MM.1S (cell line): Measurements from ENCODE around the gene CELSR3.

ENCODE experiments used
- EZH2 ChIP-seq: fragments of 300-600 bp; sonication (generic); optimal IDR thresholded peaks from 2 replicates; pipeline ENCODE3; 2017; ENCODE audit warnings: low read depth, mild to moderate bottlenecking, antibody characterized with exemption, low read length, mixed read lengths
- EZH2phosphoT487 ChIP-seq: fragments of 300-600 bp; sonication (generic); IDR thresholded peaks from 2 replicates; pipeline ENCODE4 v1.6.1; 2018; ENCODE audit warnings: antibody characterized with exemption, low read length
- TF ChIP-seq, protein P1 (sequence below): fragments of 300-600 bp; sonication (generic); IDR thresholded peaks from 2 replicates; pipeline ENCODE4 v1.5.1; 2016; ENCODE audit warnings: antibody characterized with exemption, low read length, mixed read lengths

DNA sequence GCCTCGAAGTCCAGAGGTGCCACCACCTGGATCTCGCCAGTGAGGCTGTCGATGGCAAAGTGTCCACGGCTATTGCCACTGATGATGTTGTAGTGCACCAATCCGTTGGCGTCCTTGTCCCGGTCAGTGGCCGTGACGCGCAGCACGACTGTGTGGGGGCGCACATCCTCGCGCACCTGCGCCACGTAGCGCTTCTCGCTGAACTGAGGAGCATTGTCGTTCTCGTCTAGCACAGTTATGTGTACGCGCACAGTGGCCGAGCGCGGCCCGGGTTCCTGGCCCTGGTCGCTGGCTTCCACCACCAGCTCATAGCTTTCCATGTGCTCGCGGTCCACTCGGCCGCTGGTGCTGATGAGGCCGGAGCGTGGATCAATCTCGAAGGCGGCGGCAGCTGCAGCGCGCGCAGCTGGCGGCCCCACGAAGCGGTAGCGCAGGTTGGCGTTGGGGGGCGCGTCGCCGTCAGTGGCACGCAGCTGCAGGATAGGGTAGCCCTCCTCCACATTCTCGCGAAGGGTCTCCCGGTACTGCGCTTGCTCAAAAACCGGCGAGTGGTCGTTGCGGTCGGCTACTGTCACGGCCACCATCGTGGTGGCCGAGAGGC is 1.8 kb downstream of the CELSR3 start:
- TF ChIP-seq, protein P1, sequence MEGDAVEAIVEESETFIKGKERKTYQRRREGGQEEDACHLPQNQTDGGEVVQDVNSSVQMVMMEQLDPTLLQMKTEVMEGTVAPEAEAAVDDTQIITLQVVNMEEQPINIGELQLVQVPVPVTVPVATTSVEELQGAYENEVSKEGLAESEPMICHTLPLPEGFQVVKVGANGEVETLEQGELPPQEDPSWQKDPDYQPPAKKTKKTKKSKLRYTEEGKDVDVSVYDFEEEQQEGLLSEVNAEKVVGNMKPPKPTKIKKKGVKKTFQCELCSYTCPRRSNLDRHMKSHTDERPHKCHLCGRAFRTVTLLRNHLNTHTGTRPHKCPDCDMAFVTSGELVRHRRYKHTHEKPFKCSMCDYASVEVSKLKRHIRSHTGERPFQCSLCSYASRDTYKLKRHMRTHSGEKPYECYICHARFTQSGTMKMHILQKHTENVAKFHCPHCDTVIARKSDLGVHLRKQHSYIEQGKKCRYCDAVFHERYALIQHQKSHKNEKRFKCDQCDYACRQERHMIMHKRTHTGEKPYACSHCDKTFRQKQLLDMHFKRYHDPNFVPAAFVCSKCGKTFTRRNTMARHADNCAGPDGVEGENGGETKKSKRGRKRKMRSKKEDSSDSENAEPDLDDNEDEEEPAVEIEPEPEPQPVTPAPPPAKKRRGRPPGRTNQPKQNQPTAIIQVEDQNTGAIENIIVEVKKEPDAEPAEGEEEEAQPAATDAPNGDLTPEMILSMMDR: no peak
- TF ChIP-seq EZH2 (no peak), EZH2phosphoT487 (no peak)
